SKM-1 (cell line): ENCODE measurements around the gene GLRB.
"Not testable (repeated sequence)": the region's sequence is repeated elsewhere in the genome, so short reads cannot be mapped to it uniquely, and the experiment has no call there.

Source experiments
- DNase-seq: peaks from one replicate; lab custom pipeline; 2025; ENCODE audit not compliant: unreplicated experiment; lab: John Stamatoyannopoulos, UW

GLRB gene

DNA sequence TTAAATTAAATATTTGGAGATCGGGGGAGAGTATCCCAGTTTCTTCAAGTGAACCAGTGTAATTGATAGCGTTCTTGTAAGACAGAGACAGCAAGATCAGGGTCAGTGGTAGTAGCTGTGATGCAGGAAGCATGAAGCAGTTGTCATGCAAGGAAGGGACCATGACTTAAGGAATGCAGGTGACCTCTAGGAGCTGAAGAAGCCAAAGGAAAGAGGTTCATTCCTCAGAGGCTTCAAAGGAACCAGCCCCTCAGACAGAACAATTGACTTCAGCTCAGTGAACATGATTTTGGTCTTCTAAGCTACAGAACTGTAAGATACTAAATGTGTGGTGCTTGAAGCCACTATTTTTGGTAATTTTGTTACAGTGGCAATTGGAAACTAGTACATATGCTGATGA lies 51.6 kb downstream of the GLRB start:
- DNase-seq = no peak

DNA sequence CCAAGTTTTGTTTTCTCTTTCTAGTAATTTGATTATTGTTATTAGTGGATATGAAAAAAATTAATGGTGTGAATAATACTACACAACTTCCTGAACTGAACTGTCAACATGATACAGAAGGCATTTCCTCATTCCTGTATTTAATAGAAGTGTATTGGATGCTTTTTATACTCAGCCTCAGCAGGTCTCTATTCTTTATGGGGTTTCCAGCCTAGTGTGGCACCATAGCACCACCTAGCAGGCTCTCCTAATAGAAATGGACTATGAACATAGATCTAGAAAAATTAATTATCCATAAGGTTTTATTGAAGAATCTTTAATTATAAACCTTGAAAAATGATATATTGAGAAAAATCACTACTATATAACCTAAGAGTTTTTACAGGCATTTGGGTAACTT lies 52.4 kb downstream of the GLRB start:
- DNase-seq = no peak

DNA sequence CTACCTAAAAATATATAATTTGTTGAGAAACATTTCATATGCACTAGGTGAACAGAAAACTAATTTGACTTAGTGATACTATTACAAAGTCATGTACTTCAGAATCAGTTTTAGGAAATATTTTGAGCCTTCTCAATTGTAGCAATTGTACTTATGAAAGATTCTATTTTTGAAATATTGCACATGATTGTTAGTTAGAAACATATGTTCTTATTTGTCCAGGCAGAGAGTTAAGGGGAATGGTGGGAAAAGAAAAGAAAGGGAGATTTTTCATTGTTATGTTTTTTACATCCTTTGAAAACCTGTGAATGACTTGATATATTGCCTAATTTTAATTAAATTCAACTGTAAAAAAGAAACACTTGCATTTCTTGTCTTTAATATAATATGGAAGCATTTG lies 66.0 kb downstream of the GLRB start:
- DNase-seq = no peak

DNA sequence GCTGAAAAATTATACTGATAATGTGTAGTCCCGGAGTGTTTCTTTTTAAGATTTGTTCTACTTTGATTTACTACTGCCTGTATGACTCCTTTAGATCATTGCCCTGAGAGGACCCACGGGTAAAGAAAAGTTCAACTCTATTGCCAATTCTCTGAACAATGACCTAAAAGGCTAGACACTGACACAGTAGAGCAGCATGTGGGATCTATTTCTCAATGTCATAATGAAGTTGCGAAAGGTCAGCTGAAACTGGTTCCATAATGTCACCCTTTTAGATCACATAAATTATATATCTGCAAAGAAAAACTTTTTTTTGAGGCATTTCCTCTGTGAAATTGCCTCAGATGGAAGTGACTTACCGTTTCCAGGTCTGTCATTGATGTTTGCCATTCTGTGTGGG lies 67.4 kb downstream of the GLRB start:
- DNase-seq = no peak

DNA sequence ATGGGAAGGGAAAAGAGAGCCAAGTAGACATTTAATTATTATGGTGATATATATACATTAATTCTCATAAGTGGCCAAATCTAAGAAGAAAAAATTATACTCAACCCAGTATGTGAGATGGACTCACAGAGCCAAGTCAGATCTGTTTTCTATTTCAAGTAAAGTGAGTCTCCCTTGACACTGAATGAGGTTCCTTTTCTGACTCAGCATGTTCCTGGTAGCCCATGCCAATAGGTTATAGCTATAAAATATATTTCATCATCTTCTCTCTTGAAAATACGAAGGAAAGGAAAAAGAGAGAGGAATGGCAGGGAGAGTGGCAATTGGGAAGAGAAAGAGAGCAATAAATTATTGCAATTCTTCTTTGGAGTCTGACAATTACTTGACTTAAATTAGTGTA lies 75.8 kb downstream of the GLRB start:
- DNase-seq = no peak

DNA sequence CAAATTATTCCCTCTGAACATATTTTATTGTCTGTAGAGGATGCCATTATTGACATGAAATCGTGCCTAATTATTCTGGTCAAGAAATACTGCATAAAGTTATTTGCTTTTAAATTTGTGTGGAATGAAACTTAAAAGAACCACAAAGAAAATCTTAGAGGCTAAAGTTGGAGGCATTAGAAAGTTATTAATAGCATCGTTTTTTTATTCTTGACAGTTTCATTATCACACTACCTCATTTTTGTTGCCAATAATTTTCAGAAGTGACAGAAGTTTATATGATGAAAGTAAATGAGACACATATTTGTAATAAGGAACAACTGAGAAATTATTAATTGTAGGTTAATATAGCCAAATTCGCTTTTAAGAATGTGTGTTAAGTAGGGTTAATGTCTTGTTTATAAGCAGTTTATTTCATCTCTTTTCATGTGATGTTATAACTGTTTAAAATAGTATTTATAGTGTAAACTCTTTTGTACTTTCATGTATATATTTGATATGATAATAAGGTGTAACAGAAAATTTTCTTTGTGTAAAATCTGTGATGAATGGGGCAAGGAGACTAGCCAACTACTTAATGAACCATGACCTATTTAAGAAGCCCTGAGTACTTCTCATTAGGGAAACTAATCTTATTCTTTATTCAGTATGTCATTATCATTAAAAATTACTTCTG lies 90.1 kb downstream of the GLRB start:
- DNase-seq = no peak

DNA sequence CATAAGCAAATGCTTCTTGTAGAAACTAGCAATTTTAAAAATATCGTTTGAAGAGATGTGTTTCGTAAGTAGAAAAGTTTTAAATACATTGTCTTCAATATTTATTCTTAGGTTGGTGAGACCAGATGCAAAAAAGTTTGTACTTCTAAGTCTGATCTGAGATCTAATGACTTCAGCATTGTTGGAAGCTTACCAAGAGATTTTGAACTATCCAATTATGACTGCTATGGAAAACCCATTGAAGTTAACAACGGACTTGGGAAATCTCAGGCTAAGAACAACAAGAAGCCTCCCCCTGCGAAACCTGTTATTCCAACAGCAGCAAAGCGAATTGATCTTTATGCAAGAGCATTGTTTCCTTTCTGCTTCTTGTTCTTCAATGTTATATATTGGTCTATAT lies 94.4 kb downstream of the GLRB start:
- no peak for DNase-seq

DNA sequence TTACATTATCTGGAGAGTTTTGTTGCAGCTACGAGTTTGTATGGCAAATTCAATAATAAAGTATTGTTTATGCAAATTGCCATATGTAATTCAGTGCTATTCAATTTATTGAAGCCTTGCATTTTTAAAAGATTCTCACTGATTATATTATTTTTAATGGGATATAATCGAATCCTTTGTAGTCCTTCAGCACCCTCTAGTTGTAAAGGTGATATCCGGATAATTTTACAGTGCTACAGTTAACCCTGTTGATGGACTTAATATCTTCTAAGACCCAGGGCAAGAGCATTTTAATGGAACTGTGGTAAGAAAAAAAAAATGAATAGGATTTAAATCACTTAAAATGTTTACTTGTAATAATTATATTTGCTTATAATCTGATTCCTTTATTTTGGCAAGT lies 96.1 kb downstream of the GLRB start:
- DNase-seq = no peak

DNA sequence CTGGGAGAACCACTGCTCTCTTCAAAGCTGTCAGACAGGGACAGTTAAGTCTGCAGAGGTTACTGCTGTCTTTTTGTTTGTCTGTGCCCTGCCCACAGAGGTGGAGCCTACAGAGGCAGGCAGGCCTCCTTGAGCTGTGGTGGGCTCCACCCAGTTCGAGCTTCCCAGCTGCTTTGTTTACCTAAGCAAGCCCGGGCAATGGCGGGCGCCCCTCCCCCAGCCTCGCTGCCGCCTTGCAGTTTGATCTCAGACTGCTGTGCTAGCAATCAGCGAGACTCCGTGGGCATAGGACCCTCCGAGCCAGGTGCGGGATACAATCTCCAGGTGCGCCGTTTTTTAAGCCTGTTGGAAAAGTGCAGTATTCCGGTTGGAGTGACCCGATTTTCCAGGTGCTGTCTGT lies 104.3 kb downstream of the GLRB start:
- not testable (repeated sequence) for DNase-seq

DNA sequence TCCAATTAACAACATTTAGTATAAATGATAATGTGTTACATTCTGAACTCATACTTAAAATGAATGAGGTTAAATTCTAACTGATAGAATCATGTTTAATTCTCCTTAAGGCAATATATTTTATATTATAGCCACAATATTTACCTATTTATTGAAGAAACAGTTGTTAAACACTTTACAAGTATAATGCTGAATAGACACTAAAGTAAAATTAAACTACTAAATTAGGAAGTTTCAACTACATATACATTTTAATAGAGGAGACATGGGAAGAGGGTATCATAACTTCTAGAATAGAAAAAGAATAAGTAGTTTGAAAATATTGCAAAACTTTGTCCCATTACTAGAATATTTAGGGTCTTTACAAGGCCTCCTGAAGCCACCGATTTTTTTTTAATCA lies 108.3 kb downstream of the GLRB start:
- DNase-seq = no peak

DNA sequence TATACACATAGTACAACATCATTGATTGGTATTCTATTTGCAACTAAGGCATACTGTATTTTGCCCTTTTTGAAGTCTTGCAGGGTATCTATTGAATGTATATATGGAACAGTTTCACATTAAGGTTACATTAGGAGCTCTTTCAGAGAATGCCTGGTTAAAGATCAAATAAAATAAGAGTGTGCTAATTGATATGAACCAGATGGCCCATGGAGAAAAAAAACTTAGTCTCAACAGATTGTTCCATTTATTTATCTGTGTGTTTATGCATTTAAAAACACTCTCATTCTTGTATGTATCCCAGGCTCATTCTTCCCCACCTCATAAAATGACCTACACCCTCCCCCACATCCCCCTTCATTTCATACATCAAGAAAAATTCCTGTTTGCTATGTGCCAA lies 109.4 kb downstream of the GLRB start:
- no peak for DNase-seq

DNA sequence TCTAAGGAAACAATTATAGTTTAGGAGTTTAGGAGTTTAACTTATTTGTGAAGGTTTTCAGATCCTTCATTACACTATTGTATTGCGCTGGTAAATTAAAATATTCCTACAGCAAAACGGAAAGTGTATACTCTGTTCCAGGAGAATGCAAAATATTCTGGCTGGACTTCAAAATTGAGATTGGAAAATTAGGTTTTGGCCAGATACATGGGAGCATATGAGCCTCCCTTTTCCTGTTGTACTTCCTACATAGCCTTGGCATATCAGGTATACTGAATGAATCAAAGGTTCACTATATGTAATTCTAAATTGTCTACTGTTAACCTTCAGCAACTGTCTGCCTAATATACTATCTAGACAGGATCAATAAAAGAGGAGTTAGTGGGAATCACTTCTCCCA lies 119.4 kb downstream of the GLRB start:
- DNase-seq = no peak

DNA sequence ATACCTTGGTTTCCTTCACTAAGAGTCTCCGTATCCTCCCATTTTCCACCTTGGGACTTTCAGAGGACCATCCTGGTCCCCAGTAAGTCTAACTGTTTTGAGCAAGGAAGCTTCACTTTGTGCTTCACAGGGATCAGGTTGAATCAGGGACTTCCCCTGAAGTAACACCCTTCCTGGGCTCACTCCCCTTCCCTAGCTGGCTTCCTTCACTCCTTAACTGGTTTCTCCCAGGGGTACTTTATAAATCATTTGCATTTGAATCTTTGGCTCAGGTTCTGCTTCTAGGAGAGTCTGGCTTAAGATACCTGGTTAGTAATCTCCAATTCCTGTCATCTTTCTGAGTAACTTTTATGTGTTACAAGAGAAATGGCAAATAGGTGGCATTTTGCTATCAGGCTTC lies 120.1 kb downstream of the GLRB start:
- no peak for DNase-seq

DNA sequence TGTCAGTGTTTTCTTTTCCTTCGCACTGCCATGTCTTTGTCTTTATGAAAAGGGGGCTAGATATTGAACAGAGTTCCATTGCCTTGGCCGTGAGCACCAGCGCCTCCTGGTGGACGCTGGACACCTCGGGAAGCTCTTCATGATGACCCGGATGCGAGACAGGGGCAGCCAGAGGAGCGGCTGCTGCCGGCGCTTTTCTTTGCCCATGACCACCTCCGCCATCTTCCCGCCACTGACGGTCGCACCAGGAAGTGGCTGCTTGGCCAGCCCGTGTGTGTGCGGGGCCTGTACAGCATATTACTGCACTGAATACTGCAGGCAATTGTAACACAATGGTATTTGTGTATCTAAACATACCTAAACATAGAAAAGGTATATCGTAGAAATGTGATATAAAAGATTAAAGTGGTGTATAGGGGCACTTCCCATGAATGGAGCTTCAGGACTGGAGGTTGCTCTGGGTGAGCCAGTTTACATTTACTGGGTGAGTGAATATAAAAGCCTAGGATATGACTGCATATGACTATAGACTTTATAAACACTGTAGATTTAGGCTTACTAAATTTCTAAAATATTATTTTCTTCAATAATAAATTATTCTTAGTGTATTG lies 128.8 kb downstream of the GLRB start:
- no peak for DNase-seq

DNA sequence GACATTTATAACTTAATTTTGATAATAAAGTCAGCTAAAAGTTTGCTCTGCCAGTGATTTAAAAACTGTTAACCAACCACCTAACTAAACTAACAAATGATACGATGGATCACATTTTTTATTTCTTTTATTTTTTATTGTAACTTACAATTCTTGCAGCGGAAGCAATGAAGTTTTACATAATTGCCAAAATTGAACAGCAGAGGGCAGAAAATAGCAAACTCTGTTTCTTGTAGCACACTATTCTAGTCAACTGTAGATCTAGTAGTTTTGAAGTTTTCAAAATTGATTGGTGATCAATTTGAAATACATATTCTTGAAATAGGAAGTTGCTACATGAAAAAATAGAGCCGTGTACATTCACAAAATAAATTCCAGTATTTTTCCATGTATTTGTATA lies 141.8 kb downstream of the GLRB start:
- DNase-seq = no peak

DNA sequence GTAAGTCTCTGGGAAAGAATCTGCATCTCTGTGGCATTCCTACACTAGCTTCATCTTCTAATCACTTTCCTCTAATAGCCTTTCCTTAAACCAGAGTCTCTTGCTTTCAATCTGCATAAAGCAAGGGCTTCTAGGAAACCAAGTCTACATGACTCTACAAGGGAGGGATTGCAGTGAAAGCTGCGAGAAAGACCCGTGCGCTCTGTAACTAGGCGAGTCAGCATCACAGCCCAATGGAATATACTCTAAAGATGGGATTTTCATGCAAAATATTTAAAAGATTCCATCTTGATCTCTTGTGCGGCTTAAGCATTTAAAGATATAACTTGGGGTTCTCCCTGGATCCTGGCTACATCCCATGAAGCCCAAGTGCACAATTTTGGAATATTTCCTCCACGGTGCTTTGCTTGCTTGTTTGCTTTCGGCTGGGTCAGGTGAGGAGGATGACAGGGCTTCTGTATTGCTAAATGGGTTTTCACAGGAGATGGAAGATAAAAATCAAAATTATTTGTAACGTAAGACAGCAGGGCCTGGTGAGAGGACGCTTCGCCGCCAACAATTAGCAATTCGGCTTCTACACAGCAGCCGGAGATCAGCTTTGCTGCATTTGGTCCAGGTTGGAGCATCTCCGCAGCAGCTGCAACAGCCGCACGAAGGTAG lies 143.9 kb downstream of the GLRB start:
- DNase-seq = no peak

DNA sequence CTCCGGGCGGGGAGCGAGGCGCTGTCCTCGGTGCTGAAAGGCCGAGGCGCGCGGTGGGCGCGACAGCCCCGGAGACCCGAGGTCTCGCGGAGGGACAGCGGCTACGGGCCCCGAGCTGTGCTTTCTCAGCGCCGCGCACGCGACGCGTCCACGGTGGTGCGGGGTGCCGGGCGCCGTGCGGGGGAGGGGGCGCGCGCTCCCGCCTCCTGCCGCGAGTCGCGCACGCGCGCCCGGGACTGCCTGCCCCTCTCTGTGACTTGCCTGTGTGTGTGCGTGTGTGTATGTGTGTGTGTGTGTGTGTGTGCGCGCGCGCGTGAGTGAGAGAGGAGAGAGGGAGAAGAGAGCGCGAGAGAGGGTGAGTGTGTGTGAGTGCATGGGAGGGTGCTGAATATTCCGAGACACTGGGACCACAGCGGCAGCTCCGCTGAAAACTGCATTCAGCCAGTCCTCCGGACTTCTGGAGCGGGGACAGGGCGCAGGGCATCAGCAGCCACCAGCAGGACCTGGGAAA lies 144.5 kb downstream of the GLRB start, which contains the start of gene GRIA2:
TSS of gene GRIA2 (plus strand) at position 358 of the 511 bp plus-strand sequence. CDS start 315 bp downstream, outside the sequence.
- no peak for DNase-seq

DNA sequence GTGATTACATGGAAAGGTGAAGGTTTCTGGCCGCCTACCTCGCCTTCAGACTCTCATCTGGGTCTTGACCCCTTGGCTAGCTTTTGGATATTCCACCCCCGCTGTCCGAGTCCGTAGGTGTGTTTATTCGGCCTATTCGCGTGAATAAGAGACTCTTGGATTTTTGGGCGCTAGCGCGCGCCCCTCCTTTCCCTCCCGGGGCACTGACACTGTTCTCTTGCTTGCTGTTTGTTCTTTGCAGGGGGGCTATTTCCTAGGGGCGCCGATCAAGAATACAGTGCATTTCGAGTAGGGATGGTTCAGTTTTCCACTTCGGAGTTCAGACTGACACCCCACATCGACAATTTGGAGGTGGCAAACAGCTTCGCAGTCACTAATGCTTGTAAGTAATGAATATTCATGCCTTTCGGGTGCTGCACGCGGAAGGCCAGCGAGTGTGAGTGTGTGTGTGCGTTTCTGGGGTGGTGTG lies 145.5 kb downstream of the GLRB start:
- no peak for DNase-seq
